ENCODE measurements around the gene MIEF1.

DNA sequence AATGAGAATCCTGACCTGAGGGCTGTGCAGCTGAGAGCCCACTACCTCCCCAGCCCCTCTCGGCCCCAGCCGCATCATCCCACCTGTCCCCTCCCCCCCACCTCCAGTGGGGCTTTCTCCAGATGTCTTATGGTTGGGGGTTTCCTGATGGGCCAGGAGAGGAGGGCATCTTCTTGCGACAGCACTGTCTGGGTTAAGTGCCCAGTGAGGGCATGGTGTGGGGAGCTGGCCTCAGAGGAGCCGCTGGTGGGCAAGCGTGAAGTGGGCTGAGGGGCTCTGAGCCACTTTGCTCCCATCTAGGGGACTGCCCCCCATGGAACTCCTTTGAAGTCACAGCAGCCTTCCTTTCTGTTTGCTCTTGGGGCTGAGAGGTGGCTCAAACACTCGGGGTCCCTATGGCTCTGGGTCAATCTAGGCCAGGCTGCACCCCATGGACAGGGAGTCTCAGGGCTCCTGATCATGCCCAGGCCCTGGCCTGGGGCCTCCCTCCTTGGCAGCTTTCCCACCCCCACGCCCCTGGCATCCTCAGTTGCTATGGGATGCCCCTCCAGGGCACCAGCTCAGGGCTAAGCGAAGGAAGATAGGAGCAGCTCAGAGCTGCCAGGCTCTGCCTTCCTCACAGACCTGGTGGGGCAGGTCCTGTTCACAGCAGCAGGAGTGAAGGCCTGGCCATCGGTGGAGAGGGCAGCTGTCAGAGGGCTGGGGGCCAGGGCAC is 11.0 kb upstream of the MIEF1 start:
- TF ChIP-seq POLR2A (IDR thresholded peaks at IDR 0.05; ENCODE audit: control extremely low read depth in 1 of 2, low read depth in 2 of 2, low read length in 2 of 2) (no peak), RBBP5 (IDR thresholded peaks at IDR 0.05; ENCODE audit: borderline replicate concordance, low read depth, low read length) (no peak), CTCF (IDR thresholded peaks at IDR 0.05; ENCODE audit: control extremely low read depth in 1 of 3, insufficient read depth in 1 of 3, low read depth in 1 of 3, low read length in 3 of 3) (no peak), PHF8 (conservative IDR thresholded peaks at IDR 0.05; ENCODE audit: low read depth, low read length) (no peak), EZH2 (IDR thresholded peaks at IDR 0.05; ENCODE audit: low read depth, low read length, severe bottlenecking) (no peak), HDAC2 (IDR thresholded peaks at IDR 0.05; ENCODE audit: borderline replicate concordance in 1 of 2, low read depth in 2 of 2, low read length in 2 of 2) (no peak), JUN (IDR thresholded peaks at IDR 0.05; ENCODE audit: low read depth, low read length) (no peak), ATF2 (IDR thresholded peaks at IDR 0.05; ENCODE audit: low read length) (no peak), SRF (IDR thresholded peaks at IDR 0.05; ENCODE audit: low read depth, low read length) (no peak), CHD1 (IDR thresholded peaks at IDR 0.05; ENCODE audit: low read depth, low read length) (no peak), GABPA (IDR thresholded peaks at IDR 0.05; ENCODE audit: borderline replicate concordance, insufficient read depth, low read length) (no peak)
